Ascending aorta (tissue), 2 donors: Measurements from ENCODE around the gene MAFG. TPM values are rescaled to one million over a fixed set of nuclear protein-coding genes. Genes with fewer than 3 reads are reported as not detected.

Source experiments
- DNase-seq, 2 donors: peaks; one replicate each; pipeline ENCODE4 v3.0.0-alpha.2; 2019; ENCODE audit warnings: low spot score in 2 of 2
- H3K27ac ChIP-seq, 2 donors: fragments of 200-600 bp; sonication (generic); one replicate each; pipeline ENCODE4 v1.5.1; 2016 to 2017; ENCODE audit warnings: mild to moderate bottlenecking in 1 of 2
- H3K27me3 ChIP-seq: fragments of 200-600 bp; sonication (generic); one replicate; pipeline ENCODE4 v1.5.1; 2017
- H3K36me3 ChIP-seq, 2 donors: fragments of 200-600 bp; sonication (generic); one replicate each; pipeline ENCODE4 v1.5.1; 2016
- H3K4me1 ChIP-seq, 2 donors: fragments of 200-600 bp; sonication (generic); one replicate each; pipeline ENCODE4 v1.5.1; 2016 to 2017; ENCODE audit warnings: mild to moderate bottlenecking in 1 of 2
- H3K4me3 ChIP-seq, 2 donors: fragments of 200-600 bp; sonication (generic); one replicate each; pipeline ENCODE4 v1.5.1; 2016 to 2017; ENCODE audit warnings: mild to moderate bottlenecking in 1 of 2
- H3K9me3 ChIP-seq, 2 donors: fragments of 200-600 bp; sonication (generic); one replicate each; pipeline ENCODE4 v1.5.1; 2016
- intact Hi-C: fragments of 100-400 bp; cut with DNase I; formaldehyde crosslinking; loops from one replicate; pipeline ENCODE4 v1.15.1; 2023
- total RNA-seq: library from RNA; depleted of rRNA; stranded (reverse); fragments of >200 nt; gene quantifications from one replicate; pipeline ENCODE4 v1.1.0, GENCODE V29; 2016
- TF ChIP-seq, protein P1 (sequence below), 3 experiments: fragments of 200-600 bp in 2 of 3; fragments of 450-650 bp in 1 of 3; sonication (generic) in 2 of 3; IDR thresholded peaks; one replicate each; pipeline ENCODE4 v1.5.1; 2016 to 2019; ENCODE audit warnings: antibody characterized with exemption in 3 of 3, mild to moderate bottlenecking in 1 of 3, moderate library complexity in 1 of 3

The MAFG gene
- total RNA-seq, 1 donor from 2014 or later: 28.7 TPM

DNA sequence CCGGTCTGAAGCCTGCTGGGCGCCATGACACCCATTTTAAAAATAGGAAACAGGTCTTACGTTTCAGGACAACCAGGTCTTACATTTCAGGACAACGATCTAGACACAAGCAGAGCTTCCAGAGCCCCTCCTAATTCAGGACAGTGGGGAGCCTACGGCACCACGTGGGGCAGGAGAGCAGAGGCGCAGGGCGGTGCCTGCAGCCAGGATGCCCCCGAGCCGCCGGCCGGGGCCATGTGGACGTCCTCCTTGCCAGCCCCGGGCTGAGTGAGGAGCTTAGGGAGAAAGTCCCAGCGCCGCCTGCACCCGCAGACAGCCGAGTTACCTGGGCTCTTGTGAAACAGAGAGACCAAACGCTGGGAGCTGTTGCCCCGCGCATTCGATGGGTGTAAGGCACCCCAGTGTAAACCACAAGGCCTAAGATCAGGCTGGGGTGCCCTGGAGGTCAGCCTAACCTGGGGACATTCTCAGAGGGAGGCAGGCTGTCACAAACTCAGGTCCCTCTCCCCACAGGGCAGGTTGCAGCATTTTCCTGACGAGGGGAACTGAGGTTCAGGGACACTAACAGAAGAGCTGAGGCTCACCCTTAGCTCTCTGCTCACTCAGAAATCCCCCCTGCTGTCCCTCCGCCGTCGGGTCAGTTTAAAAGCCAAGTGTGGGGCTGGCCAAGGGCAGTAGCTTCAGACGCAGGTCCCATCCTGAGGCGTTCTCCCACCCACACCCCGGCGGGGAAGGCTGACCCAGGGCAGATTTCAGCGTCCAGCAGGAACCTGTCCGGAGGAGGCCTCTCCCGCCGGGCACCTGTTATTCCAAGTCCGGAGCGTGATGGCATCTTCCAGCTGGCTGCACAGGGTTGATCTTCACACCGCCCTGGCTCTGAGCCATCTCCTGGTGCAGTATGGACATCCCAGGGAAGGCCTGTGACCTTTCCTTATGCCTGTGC, 35.2 kb upstream of the MAFG start:
- intact Hi-C loops: no loop called here

DNA sequence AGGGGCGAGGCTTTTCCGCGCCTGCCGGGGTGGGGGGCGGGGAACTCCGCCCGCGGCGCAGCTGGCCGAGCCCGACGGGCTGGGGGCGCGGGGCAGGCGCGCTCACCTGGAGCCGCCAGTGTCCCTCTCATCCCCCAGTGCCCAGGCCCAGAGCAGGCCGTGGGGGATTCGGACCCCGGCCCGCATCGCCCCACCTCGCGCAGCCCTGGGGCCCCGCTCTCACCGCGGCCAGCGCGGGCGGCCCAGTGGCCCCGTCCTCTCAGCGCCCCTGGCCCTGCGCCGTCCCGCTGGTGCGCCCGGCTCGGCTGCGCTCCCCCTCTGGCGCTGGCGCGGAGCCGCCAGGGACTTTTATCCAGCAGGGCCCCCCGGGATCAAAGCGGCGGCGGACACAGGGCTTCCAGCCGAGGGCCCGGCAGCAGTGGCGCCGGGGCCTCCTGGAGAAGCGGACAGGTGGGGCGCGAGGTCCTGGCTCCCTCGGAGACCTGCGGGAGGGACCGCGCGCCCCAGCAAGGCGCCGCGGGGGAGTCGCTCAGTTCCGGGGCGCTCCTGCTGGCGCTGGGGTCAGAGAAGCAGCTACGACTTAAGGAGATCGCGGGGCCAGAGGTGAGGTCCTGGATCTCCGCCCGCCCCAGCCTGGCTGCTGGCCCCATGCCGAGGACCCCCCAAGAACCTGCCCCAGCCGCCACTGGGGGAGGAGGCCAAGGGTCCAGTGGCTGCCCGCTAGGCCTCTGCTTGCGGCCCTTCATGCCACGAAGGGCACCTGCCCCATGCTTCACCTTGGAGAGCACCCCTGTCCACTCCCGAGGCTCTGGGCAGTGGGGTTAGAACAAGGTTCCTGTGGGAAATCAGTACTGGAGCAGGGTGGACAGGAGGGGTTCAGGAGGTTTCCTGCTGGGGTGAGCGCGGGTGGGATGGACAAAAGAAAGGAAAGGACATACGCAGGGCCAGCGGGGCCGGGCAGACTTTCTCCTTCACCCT, 34.3 kb upstream of the MAFG start:
- Histone ChIP-seq H3K36me3 (no peaks in the 10 kb centered on the region), H3K27me3 (peaks cover 29% of the 10 kb centered on the region), H3K4me1 (peaks cover 10 to 11% of the 10 kb centered on the region in 2 donors), H3K9me3 (no peaks in the 10 kb centered on the region), H3K4me3 (no peak overlapping the region), H3K27ac (no peak overlapping the region)
- TF ChIP-seq, protein P1, sequence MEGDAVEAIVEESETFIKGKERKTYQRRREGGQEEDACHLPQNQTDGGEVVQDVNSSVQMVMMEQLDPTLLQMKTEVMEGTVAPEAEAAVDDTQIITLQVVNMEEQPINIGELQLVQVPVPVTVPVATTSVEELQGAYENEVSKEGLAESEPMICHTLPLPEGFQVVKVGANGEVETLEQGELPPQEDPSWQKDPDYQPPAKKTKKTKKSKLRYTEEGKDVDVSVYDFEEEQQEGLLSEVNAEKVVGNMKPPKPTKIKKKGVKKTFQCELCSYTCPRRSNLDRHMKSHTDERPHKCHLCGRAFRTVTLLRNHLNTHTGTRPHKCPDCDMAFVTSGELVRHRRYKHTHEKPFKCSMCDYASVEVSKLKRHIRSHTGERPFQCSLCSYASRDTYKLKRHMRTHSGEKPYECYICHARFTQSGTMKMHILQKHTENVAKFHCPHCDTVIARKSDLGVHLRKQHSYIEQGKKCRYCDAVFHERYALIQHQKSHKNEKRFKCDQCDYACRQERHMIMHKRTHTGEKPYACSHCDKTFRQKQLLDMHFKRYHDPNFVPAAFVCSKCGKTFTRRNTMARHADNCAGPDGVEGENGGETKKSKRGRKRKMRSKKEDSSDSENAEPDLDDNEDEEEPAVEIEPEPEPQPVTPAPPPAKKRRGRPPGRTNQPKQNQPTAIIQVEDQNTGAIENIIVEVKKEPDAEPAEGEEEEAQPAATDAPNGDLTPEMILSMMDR (IDR thresholded peaks at IDR 0.05): no peak
- no peak for DNase-seq
- intact Hi-C loops: no loop called here

More for the DNA sequence above, 35.2 kb upstream of the MAFG start:
- TF ChIP-seq, protein P1 (IDR thresholded peaks at IDR 0.05): no peak
- Histone ChIP-seq H3K36me3 (no peaks in the 10 kb centered on the region), H3K27me3 (peaks cover 29% of the 10 kb centered on the region), H3K27ac (no peak overlapping the region), H3K4me3 (no peak overlapping the region), H3K9me3 (no peaks in the 10 kb centered on the region), H3K4me1 (peaks cover 11 to 12% of the 10 kb centered on the region in 2 donors)
- DNase-seq: no peak

DNA sequence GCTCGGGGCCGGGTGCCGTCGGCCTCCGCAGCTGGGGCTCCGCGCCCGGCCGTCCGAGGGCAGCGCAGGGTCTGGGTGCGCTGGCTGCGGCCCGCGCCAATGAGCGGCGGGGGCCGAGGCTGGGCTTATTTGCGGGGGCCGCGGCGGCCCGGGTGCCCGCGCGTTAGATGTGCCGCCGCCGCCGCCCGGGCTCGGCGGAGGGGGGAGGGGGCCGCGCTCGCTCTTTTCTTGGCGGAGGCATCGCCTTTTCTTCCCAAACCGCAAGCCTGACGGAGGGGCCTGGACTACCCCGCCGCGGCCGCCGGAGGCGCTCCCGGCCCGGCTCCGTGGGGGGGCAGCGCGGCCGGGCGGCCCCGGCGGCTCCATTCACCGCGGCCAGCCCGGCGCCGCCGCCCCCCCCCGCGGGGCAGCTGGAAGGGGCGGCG, 33.6 kb upstream of the MAFG start, which contains the start of gene NOTUM:
TSS of gene NOTUM (minus strand) at position 101 of the 425 bp plus-strand sequence. CDS start 278 bp downstream, outside the sequence.
- TF ChIP-seq, protein P1 (IDR thresholded peaks at IDR 0.05): peak in 1 of 3 experiments; percentile 25
- H3K27me3 ChIP-seq: peaks cover 29% of the 10 kb centered on the region
- no peaks in the 10 kb centered on the region for H3K36me3 ChIP-seq
- no peaks in the 10 kb centered on the region for H3K9me3 ChIP-seq
- no peak within 1 kb of the TSS for H3K27ac ChIP-seq
- intact Hi-C loops: no loop called here
- H3K4me1 ChIP-seq: peaks cover 10 to 11% of the 10 kb centered on the region in 2 donors
- DNase-seq: no peak
- peak within 1 kb of the TSS; percentile 50 to 64 for H3K4me3 ChIP-seq

DNA sequence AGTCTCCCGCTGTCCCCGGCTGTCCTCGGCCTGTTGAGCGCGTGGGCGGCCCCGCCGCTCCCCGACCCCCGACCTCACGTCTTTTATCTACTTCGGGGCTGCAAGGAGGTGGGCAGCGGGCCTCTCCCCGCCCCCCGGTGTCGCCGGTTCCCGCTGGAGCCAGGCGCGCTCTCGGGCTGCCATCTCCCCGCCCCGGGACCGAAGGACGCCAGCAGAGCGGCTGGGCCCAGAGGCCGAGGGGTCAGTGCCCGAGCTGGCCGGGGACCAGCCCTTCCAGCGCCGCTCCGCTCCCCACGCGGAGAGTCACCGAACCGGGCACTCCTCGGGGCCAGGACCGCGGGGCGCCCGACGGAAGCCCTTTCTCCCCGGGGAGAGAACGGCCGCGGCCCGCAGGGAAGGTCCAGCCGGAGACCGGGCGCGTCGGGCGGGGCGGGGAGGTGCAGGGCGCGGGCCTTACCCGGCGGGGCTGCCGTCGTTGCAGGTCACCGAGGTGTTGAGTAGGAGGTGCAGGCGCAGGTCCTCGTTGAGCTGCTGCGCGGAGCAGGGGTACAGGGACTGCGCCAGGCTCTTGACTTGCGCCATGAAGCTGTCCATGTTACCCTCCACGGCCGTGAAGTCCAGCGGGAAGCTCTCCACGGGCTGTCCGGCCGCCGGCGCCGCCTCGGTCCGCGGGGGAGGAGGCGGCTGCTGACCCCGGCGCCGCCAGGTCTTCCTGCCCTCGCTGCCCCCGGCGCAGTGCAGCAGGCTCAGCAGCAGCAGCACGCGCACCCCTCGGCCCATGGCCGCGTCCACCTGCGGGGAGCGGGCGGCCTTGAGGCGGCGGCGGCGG, 32.8 kb upstream of the MAFG start:
- H3K9me3 ChIP-seq: no peaks in the 10 kb centered on the region
- no peak for DNase-seq
- TF ChIP-seq, protein P1 (IDR thresholded peaks at IDR 0.05): no peak
- peaks cover 10 to 11% of the 10 kb centered on the region in 2 donors for H3K4me1 ChIP-seq
- intact Hi-C loops: no loop called here
- H3K4me3 ChIP-seq: peak overlapping the region; percentile 50 to 64
- no peaks in the 10 kb centered on the region for H3K36me3 ChIP-seq
- H3K27me3 ChIP-seq: peaks cover 29% of the 10 kb centered on the region
- no peak overlapping the region for H3K27ac ChIP-seq
